PFSK-1 (cell line): ENCODE results near the gene OTULIN.

Experiments used
- FOXP2 ChIP-seq: optimal IDR thresholded peaks from 2 replicates; pipeline ENCODE3; 2011; ENCODE audit warnings: borderline replicate concordance, control low read depth, inconsistent platforms; ENCODE audit not compliant: insufficient read depth; ENCODE audit errors: extremely low read length, extremely low read depth
- POLR2AphosphoS5 ChIP-seq: IDR thresholded peaks from 2 replicates; pipeline ENCODE4 v1.6.1; 2012; ENCODE audit warnings: low read depth, mild to moderate bottlenecking, control low read depth, low read length, moderate library complexity
- REST ChIP-seq, 2 experiments: IDR thresholded peaks; 2 replicates each; pipeline versions ENCODE4 v1.6.1 to v1.8.0; 2011 to 2012; ENCODE audit warnings: low read depth in 2 of 2, low read length in 2 of 2, control low read depth in 1 of 2, inconsistent platforms in 1 of 2, mild to moderate bottlenecking in 1 of 2, moderate library complexity in 1 of 2; ENCODE audit not compliant: insufficient read depth in 1 of 2
- SIN3A ChIP-seq: IDR thresholded peaks from 2 replicates; pipeline ENCODE4 v1.6.1; 2012; ENCODE audit warnings: mild to moderate bottlenecking, low read length, moderate library complexity, borderline replicate concordance; ENCODE audit not compliant: insufficient read depth
- TAF1 ChIP-seq: IDR thresholded peaks from 2 replicates; pipeline ENCODE4 v1.6.1; 2012; ENCODE audit warnings: low read length, control low read depth, borderline replicate concordance; ENCODE audit not compliant: insufficient read depth

OTULIN gene

DNA sequence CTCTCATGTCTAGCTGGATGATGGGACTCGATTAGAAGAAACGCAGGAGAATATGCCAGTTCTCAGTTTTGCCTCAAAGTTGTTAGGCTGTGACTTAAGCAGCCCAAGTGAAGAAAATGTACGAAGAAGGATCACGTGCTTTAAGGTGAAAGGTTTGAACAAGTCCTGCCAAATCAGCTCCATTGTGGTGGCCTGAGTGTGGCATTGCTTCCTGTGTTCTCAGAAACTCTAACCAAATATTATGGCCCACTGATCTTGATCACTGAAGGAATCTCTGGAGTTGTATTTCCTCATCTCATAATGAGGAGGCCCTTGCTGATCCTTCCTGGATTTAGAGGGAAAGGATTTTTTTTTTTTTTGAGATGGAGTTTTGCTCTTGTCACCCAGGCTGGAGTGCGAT lies 44.0 kb downstream of the OTULIN start:
- TF ChIP-seq TAF1: no peak

DNA sequence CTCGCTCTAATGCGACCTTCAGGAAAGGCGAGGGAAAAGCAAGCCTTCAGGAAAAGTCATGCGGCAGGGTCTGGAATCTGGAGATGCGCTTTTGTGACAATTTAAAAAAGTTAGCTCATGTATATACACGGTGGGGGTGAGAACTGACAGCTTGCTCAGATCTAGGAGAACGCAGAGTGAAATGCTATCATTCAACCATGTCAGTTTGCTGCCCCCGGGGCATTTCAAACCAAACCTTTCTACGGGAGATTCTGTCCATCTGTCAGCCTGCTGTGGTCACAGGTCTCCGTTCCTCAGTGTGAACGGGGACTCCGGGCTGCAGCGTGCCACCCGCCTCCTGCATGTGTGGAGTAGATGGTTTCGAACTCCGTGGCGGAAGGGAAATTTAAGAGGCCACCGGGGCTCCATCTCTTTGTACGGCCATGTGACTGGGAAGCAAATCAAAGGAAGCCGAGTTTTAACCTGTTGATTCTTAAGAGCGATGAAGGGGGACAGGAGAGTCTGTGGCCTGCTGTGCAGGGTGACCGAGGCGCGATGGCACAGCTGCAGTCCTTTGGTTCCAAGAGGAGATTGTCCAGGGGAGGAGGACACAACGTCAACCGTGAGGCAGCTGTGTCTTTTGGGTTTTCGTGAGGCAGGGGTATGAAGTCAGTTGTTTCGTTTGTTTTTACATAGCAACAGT lies 45.9 kb downstream of the OTULIN start:
- TF ChIP-seq SIN3A (no peak), TAF1 (no peak), POLR2AphosphoS5 (no peak), REST (IDR thresholded peaks at IDR 0.05; ENCODE audit: insufficient read depth in 1 of 2, low read depth in 2 of 2, low read length in 2 of 2) (no peak)

GRCh38 chr5:14712131-14712530 lies 47.6 kb downstream of the OTULIN start:
- TF ChIP-seq SIN3A (no peak), REST (IDR thresholded peaks at IDR 0.05; ENCODE audit: insufficient read depth in 1 of 2, low read depth in 2 of 2, low read length in 2 of 2) (no peak), TAF1 (no peak), FOXP2 (no peak), POLR2AphosphoS5 (no peak)

DNA sequence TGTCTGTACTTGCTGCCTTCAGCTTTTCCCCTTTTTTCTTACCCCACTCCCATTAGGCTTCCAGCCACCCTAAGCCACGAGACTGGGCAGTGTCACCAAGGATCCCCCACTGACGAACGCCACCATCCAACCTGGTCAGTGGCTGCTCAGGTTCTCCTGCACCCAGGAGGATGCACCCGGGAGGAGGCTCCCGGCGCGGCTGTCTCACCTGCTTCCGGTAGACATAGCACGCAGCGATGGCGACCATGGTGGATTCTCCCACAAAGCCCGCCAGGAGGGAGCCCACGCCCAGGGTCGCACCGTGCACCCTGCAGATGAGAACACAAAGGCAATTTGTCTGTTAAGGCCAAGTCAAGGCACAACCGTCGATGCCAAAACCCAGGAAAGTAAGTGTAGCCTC lies 48.1 kb downstream of the OTULIN start:
- TF ChIP-seq SIN3A (no peak), FOXP2 (no peak), POLR2AphosphoS5 (no peak), REST (IDR thresholded peaks at IDR 0.05; ENCODE audit: insufficient read depth in 1 of 2, low read depth in 2 of 2, low read length in 2 of 2) (no peak), TAF1 (no peak)

- TF ChIP-seq POLR2AphosphoS5 (no peak), FOXP2 (no peak), SIN3A (no peak), REST (IDR thresholded peaks at IDR 0.05; ENCODE audit: insufficient read depth in 1 of 2, low read depth in 2 of 2, low read length in 2 of 2) (no peak), TAF1 (no peak)
Measured at GRCh38 chr5:14713476-14714390, 49.2 kb downstream of the OTULIN start.
